GM12892 (cell line): Measurements from ENCODE around the gene L1TD1.

Experiments used
- POLR2A ChIP-seq: IDR thresholded peaks from 2 replicates; pipeline ENCODE4 v1.6.1; 2011; ENCODE audit warnings: low read depth, low read length, control low read depth
- TAF1 ChIP-seq: IDR thresholded peaks from 2 replicates; pipeline ENCODE4 v1.6.1; 2011; ENCODE audit warnings: low read depth, mild to moderate bottlenecking, control low read depth, low read length, borderline replicate concordance

- TF ChIP-seq POLR2A (no peak), TAF1 (no peak)
Measured at GRCh38 chr1:62247391-62248168, 52.9 kb downstream of the L1TD1 start.
